Neuronal stem cell (in vitro differentiated cells): ENCODE measurements around the gene CHD5.
A peak's percentile ranks its signal among the peaks of the same experiment; 100 is the strongest.

Source experiments
- DNase-seq: peaks from one replicate; pipeline ENCODE4 v3.0.0-alpha.2; 2013; ENCODE audit warnings: low spot score
- H2AFZ ChIP-seq: one replicate; pipeline ENCODE4 v1.6.1; 2013; ENCODE audit warnings: mild to moderate bottlenecking, low read length, inconsistent platforms
- H2AK5ac ChIP-seq: 2 replicates; pipeline ENCODE4 v1.6.1; 2013; ENCODE audit warnings: low read depth, mild to moderate bottlenecking, inconsistent platforms, low read length, moderate library complexity, mixed read lengths
- H2BK120ac ChIP-seq: 2 replicates; pipeline ENCODE4 v1.6.1; 2013; ENCODE audit warnings: low read depth, mild to moderate bottlenecking, inconsistent platforms, low read length, moderate library complexity, mixed read lengths
- H2BK12ac ChIP-seq: one replicate; pipeline ENCODE4 v1.6.1; 2013; ENCODE audit warnings: low read length, inconsistent platforms
- H2BK15ac ChIP-seq: 2 replicates; pipeline ENCODE4 v1.6.1; 2013; ENCODE audit warnings: mild to moderate bottlenecking, low read length, inconsistent platforms, mixed read lengths
- H2BK5ac ChIP-seq: one replicate; pipeline ENCODE4 v1.6.1; 2013; ENCODE audit warnings: inconsistent platforms, mild to moderate bottlenecking, low read length, moderate library complexity
- H3K14ac ChIP-seq: one replicate; pipeline ENCODE4 v1.6.1; 2013; ENCODE audit warnings: low read length, inconsistent platforms
- H3K18ac ChIP-seq: 2 replicates; pipeline ENCODE4 v1.6.1; 2013; ENCODE audit warnings: low read length, inconsistent platforms
- H3K23ac ChIP-seq: 2 replicates; pipeline ENCODE4 v1.6.1; 2013; ENCODE audit warnings: low read depth, mild to moderate bottlenecking, mixed read lengths, low read length, inconsistent platforms; ENCODE audit not compliant: poor library complexity
- H3K27ac ChIP-seq: replicated peaks from 3 replicates; pipeline ENCODE4 v1.5.1; 2013; ENCODE audit warnings: low read length, inconsistent platforms
- H3K27me3 ChIP-seq, 3 experiments: 2 replicates each; pipeline ENCODE4 v1.6.1; 2013; ENCODE audit warnings: low read length in 3 of 3, mild to moderate bottlenecking in 2 of 3, inconsistent platforms in 1 of 3, low read depth in 1 of 3, mixed read lengths in 1 of 3, moderate library complexity in 1 of 3; ENCODE audit not compliant: control insufficient read depth in 3 of 3, insufficient read depth in 3 of 3
- H3K36me3 ChIP-seq, 2 donors: replicated peaks in 1 of 2; 2 replicates each; pipeline ENCODE4 v1.6.1; 2013; ENCODE audit warnings: low read length in 2 of 2; ENCODE audit not compliant: control insufficient read depth in 2 of 2, insufficient read depth in 2 of 2
- H3K4ac ChIP-seq: 2 replicates; pipeline ENCODE4 v1.6.1; 2013; ENCODE audit warnings: inconsistent platforms, mild to moderate bottlenecking, low read length, moderate library complexity
- H3K4me1 ChIP-seq, 2 donors: 1 replicate in 1 of 2; 2 replicates in 1 of 2; pipeline ENCODE4 v1.6.1; 2013; ENCODE audit warnings: low read length in 2 of 2, low read depth in 1 of 2; ENCODE audit not compliant: control insufficient read depth in 2 of 2, insufficient read depth in 1 of 2
- H3K4me2 ChIP-seq: one replicate; pipeline ENCODE4 v1.6.1; 2013; ENCODE audit warnings: mild to moderate bottlenecking, low read length, inconsistent platforms; ENCODE audit not compliant: insufficient read depth, poor library complexity, severe bottlenecking
- H3K4me3 ChIP-seq, 2 donors: 2 replicates each; pipeline ENCODE4 v1.5.1; 2013; ENCODE audit warnings: low read length in 2 of 2, mild to moderate bottlenecking in 2 of 2, inconsistent platforms in 1 of 2, moderate library complexity in 1 of 2
- H3K79me1 ChIP-seq: one replicate; pipeline ENCODE4 v1.6.1; 2013; ENCODE audit warnings: low read depth, mild to moderate bottlenecking, inconsistent platforms, low read length, moderate library complexity
- H3K9ac ChIP-seq: one replicate; pipeline ENCODE4 v1.6.1; 2013; ENCODE audit warnings: mild to moderate bottlenecking, low read depth, low read length, inconsistent platforms; ENCODE audit not compliant: poor library complexity
- H3K9me3 ChIP-seq, 2 donors: replicated peaks in 1 of 2; 2 replicates each; pipeline versions ENCODE3 to v1.6.1; 2013; ENCODE audit warnings: low read length in 2 of 2, mild to moderate bottlenecking in 2 of 2, inconsistent platforms in 1 of 2, low read depth in 1 of 2, mixed read lengths in 1 of 2, moderate library complexity in 1 of 2; ENCODE audit not compliant: control insufficient read depth in 2 of 2, insufficient read depth in 1 of 2
- H4K8ac ChIP-seq: one replicate; pipeline ENCODE4 v1.6.1; 2013; ENCODE audit warnings: low read depth, mild to moderate bottlenecking, inconsistent platforms, low read length, moderate library complexity
- H4K91ac ChIP-seq: one replicate; pipeline ENCODE4 v1.6.1; 2013; ENCODE audit warnings: low read length, low read depth, mild to moderate bottlenecking, inconsistent platforms; ENCODE audit not compliant: poor library complexity
- WGBS, 2 donors: extraction: QIAGEN DNeasy Blood & Tissue Kit; methylation state at CpG; one replicate each; pipeline ENCODE4 v1.1.7; 2013; ENCODE audit warnings: missing lambda C conversion rate in 2 of 2, mixed read lengths in 1 of 2; ENCODE audit not compliant: insufficient read length in 2 of 2, insufficient replicate concordance in 1 of 2; ENCODE audit errors: extremely low coverage in 2 of 2; 5-methylcytosine and 5-hydroxymethylcytosine counted together

CHD5 gene

DNA sequence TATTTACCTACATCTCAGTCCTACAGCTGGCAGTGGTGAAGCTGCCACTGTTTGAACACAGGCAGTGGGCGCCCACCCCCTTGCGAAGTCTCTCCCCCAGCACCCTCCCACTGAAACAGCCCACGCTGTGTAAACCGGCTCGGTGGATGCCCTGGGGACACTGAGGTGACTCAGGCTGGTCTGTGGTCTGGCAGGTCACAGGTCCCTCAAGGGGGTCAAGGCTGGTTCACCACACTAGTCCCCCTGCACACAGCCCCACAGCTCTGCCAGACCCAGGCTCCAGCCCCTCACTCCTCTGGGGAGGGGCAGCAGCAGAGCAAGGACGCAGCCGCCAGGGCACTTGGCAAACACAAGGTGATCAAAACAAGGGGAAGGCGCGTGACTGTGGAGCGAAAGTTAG is 7.6 kb downstream of the CHD5 start:
- no peak overlapping the region for H2AFZ ChIP-seq
- no peak overlapping the region for H2BK5ac ChIP-seq
- H2BK120ac ChIP-seq: no peak overlapping the region
- no peaks in the 10 kb centered on the region for H3K4me1 ChIP-seq
- no peak overlapping the region for H3K23ac ChIP-seq
- no peak for DNase-seq
- no peaks in the 10 kb centered on the region for H3K9me3 ChIP-seq
- WGBS, 2 donors: no CpG with 5 or more reads among the region's 10 CpGs
- H3K36me3 ChIP-seq: no peaks in the 10 kb centered on the region
- no peak overlapping the region for H2BK12ac ChIP-seq
- no peak overlapping the region for H3K14ac ChIP-seq
- no peak overlapping the region for H2BK15ac ChIP-seq
- H3K18ac ChIP-seq: no peak overlapping the region
- no peaks in the 10 kb centered on the region for H3K79me1 ChIP-seq
- H4K91ac ChIP-seq: no peak overlapping the region
- H3K4ac ChIP-seq: no peak overlapping the region
- H3K9ac ChIP-seq: no peak overlapping the region
- no peak overlapping the region for H4K8ac ChIP-seq
- no peak overlapping the region for H2AK5ac ChIP-seq
- no peak overlapping the region for H3K27ac ChIP-seq
- H3K27me3 ChIP-seq: peaks cover 0 to 54% (median 17%) of the 10 kb centered on the region in 3 experiments
- no peak overlapping the region for H3K4me3 ChIP-seq
- no peak overlapping the region for H3K4me2 ChIP-seq

DNA sequence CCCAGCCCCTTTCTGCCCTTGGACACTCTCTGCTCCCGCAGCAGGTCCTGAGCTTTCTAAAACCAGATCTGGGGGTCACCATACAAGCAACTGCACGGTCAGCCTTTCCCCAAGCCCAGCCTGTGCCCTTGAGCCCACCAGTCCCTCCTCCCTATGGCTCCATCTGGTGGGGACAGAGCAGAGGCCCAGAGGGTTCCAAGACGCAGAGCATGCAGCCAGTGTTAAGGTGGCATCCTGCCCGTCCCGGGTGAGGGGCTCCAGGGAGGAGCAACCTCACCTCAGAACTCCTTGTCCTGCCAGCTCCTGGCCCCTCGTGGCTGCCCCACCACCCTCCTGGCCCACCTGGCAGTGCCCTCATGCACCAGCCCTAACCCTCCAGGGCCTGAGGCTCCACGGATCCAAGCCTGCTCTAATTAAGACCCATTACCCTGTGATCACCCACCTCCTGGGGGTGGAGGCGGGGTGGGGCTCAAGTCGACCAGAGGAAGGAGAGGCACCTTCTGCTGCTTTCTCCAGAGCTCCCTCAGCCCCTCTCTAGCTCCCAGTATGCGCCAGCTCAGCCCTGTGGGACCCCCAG is 8.5 kb downstream of the CHD5 start:
- H2BK15ac ChIP-seq: peak overlapping the region; percentile 10
- no peak for DNase-seq

DNA sequence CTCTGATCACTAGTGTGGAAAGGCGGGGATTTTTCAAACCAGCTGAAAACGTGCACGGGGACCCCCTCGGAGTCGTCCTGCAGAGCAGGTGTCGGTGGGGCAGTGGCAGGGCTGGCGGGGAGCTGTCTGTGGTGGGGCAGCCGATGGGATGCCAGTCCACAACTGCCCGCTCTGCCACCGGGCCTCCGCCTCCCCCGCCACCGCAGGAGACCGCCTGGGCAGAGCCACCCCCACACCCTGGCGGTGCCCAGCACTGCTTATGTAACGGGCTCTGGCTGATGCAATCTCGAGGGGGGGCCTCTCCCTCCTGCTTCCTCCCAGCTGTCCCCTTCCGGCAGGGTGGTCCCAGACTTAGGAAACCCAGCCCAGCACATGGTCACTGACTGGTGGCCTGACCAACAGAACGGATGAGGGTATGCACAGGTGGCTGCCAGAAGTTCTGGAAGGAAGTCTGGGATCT is 9.3 kb downstream of the CHD5 start:
- Histone ChIP-seq H2BK120ac (peak overlapping the region; percentile 28), H2BK5ac (no peak overlapping the region), H3K27ac (no peak overlapping the region), H3K79me1 (no peaks in the 10 kb centered on the region), H2AK5ac (peak overlapping the region; percentile 83), H3K27me3 (peaks cover 0 to 55% (median 3%) of the 10 kb centered on the region in 3 experiments), H3K14ac (no peak overlapping the region), H3K4me2 (no peak overlapping the region), H4K91ac (no peak overlapping the region), H2AFZ (no peak overlapping the region), H2BK15ac (no peak overlapping the region), H3K36me3 (no peaks in the 10 kb centered on the region), H2BK12ac (no peak overlapping the region), H3K9me3 (no peaks in the 10 kb centered on the region), H4K8ac (no peak overlapping the region), H3K4me3 (no peak overlapping the region), H3K9ac (no peak overlapping the region), H3K18ac (no peak overlapping the region), H3K23ac (no peak overlapping the region), H3K4me1 (no peaks in the 10 kb centered on the region), H3K4ac (no peak overlapping the region)
- DNase-seq: no peak
- WGBS, 2 donors: no CpG with 5 or more reads among the region's 19 CpGs

More for the DNA sequence above, 8.5 kb downstream of the CHD5 start:
- Histone ChIP-seq H3K4ac (peak overlapping the region; percentile 91), H3K36me3 (no peaks in the 10 kb centered on the region), H3K18ac (peak overlapping the region; percentile 48), H3K9me3 (no peaks in the 10 kb centered on the region), H3K79me1 (no peaks in the 10 kb centered on the region), H3K23ac (peak overlapping the region; percentile 25), H2BK5ac (peak overlapping the region; percentile 19), H3K27me3 (peaks cover 0 to 54% (median 8%) of the 10 kb centered on the region in 3 experiments), H2BK12ac (no peak overlapping the region), H3K9ac (no peak overlapping the region), H4K8ac (no peak overlapping the region), H2BK120ac (no peak overlapping the region), H2AK5ac (peak overlapping the region; percentile 8), H3K4me1 (no peaks in the 10 kb centered on the region), H3K14ac (no peak overlapping the region), H4K91ac (no peak overlapping the region), H2AFZ (no peak overlapping the region), H3K4me2 (no peak overlapping the region), H3K4me3 (no peak overlapping the region), H3K27ac (no peak overlapping the region)
- WGBS, 2 donors: no CpG with 5 or more reads among the region's 10 CpGs

DNA sequence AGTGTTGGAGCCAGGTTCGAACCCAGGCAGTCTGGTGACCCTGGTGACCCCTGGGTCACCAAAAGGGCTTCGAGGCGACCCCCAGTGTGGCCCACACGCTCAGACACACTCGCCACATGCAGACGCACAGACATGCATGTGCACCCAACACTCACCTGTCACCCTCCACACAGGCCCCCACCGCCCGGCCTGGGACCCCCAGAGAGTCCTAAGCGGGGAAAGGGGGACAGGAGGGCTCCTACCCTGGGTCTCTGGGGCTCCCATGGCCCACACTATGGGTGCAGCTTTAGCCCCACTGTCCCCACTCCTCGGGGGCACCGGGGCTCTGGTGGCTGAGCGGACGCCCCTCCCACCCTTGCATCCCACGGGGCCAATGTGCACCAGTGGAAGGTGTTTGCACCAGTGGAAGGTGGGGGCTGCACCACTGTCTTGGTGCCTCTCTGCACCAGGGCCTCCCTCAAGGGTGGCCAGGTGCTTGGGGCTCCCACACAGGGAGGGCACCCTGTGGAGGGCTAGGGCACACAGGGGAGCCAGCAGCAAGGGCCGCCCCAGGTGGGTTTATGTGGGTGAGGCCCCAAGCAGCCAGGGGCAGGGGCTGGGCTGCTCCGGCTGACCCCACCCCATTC is 9.9 kb downstream of the CHD5 start:
- Histone ChIP-seq H2BK5ac (no peak overlapping the region), H3K79me1 (no peaks in the 10 kb centered on the region), H3K14ac (no peak overlapping the region), H2BK15ac (no peak overlapping the region), H2BK12ac (no peak overlapping the region), H3K27ac (no peak overlapping the region), H3K18ac (no peak overlapping the region), H2AK5ac (peak overlapping the region; percentile 83), H3K27me3 (peaks cover 0 to 58% (median 3%) of the 10 kb centered on the region in 3 experiments), H2BK120ac (no peak overlapping the region), H2AFZ (no peak overlapping the region), H4K91ac (no peak overlapping the region), H3K36me3 (no peaks in the 10 kb centered on the region), H3K4me3 (no peak overlapping the region), H3K4ac (no peak overlapping the region), H3K4me1 (no peaks in the 10 kb centered on the region), H3K23ac (no peak overlapping the region), H3K9me3 (no peaks in the 10 kb centered on the region), H4K8ac (peak overlapping the region; percentile 10), H3K4me2 (no peak overlapping the region), H3K9ac (no peak overlapping the region)
- no CpG with 5 or more reads among the region's 16 CpGs for WGBS, 2 donors
- no peak for DNase-seq
